Endothelial cell of hepatic sinusoid (primary cell): Measurements from ENCODE around the gene TMEM186.
"Not testable (repeated sequence)": the region's sequence is repeated elsewhere in the genome, so short reads cannot be mapped to it uniquely, and the experiment has no call there.

Experiments
- in situ Hi-C: cut with HindIII; loops from 2 replicates; pipeline ENCODE4 v1.10.0; 2017; ENCODE audit warnings: low sequenced_read_pairs

The TMEM186 gene

GRCh38 chr16:8812162-8812843 lies 14.9 kb upstream of the TMEM186 start:
- in situ Hi-C loops = no loop called here

DNA sequence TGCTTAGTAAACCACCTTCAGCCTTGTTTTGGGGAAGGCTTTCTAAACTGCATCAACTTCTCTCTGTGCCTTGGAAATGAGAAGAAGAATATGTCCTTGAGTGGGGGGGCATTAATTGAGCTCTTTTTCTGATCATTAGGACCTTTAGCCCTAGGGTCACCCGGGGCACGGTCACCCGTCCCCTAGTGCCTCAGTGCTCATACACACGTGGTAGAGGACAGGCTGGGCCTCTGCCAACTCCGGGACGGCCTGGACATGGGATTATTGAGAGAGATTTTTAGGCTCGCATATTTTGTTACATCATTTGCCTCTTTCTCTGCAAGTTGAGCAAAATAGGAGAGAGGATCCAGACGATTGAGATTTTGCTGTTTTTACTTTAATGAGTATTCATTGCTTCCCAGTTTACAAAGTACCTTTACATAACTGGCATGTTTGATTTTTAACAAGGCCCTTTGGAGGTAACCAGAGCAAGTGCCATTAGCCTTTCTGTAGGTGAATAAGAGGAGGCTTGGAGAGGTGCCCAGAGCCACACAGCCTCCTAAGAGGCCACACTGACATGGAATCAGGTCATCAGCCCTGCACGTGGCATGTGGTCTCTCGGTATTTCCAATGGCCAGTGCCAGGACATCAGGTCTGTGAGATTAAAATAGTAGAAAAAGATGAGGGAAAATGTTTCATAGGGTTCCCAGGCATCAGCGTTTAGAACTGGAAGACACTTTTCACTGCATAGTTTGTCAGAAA lies 11.3 kb upstream of the TMEM186 start:
- in situ Hi-C loops = no loop called here

DNA sequence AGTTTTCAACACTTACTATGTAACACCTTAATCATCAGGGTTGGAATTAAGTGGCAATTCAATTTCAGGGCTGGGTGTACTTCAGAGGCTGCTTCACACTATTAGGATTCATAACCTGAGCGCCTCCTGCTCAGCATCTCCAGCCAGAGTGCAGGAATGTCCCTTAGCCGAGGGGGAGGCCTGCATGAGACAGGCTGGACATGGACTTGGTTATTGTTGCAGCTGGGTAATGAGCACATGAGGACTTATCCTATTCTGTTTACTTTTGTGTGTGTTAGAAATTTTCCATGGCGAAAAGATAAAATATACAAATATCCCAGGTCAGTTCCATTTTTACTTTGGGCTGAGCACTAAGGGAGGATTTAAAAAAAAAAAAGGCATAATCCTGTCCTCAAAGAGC lies 10.6 kb upstream of the TMEM186 start:
- in situ Hi-C loops = no loop called here

GRCh38 chr16:8807189-8807588 lies 9.8 kb upstream of the TMEM186 start:
- in situ Hi-C loops = no loop called here

DNA sequence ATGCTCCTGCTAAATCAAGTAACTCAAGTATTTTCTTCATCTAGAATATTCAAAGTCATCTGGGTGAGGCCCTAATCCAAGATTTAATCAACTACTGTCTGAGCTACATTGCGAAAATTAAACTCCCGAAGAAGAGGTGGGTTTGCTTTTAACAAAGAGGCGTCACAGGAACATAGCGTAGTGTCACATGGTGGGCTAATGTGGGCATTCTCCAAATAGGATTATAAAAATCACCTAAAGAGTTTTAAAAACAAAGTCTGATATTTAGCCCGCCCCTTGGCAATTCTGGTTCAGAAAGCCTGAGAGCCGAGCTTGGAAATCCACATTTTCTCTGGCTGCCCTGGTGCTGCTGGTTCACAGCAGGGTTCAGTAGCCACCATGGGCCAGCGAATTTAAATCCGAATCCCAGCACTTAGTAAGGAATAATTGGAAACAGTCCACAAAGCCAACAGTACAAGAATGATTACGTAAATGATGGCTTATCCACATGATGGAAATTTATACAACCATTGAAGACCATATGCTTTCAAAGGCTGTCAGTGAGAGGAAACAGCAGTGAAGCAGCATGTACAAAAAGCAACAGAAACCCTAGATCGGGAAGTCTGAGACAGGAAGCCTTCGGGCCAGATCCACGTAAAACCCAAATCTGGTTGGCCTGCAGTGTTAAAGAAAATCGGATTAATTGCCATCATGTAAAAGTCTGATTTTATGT lies 9.0 kb upstream of the TMEM186 start:
- in situ Hi-C loops = no loop called here

- in situ Hi-C loops = loop anchor here (5.0 kb wide), 1 partner anchor 88 kb away; no protein-coding TSS in a partner anchor
Observed at GRCh38 chr16:8804313-8804712, 6.9 kb upstream of the TMEM186 start.

DNA sequence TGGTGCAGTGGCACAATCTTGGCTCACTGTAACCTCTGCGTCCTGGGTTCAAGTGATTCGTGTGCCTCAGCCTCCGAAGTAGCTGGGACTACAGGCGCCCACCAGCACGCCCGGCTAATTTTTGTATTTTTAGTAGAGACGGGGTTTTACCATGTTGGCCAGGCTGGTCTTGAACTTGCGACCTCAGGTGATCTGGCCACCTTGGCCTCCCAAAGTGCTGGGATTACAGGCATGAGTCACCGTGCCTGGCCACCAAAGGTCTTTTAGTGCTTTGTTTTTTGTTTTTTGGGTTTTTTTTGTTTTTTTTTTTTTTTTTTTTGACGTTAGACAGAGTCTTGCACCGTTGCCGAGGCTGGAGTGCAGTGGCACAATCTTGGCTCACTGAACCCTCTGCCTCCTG lies 6.3 kb upstream of the TMEM186 start:
- in situ Hi-C loops = loop anchor here (5.0 kb wide), 1 partner anchor 89 kb away; no protein-coding TSS in a partner anchor

- in situ Hi-C loops = loop anchor here (5.0 kb wide), 1 partner anchor 91 kb away; no protein-coding TSS in a partner anchor
Observed at GRCh38 chr16:8801701-8802100, 4.3 kb upstream of the TMEM186 start.

- in situ Hi-C loops = no loop called here
Observed at GRCh38 chr16:8798535-8799157, 1.2 kb upstream of the TMEM186 start.

DNA sequence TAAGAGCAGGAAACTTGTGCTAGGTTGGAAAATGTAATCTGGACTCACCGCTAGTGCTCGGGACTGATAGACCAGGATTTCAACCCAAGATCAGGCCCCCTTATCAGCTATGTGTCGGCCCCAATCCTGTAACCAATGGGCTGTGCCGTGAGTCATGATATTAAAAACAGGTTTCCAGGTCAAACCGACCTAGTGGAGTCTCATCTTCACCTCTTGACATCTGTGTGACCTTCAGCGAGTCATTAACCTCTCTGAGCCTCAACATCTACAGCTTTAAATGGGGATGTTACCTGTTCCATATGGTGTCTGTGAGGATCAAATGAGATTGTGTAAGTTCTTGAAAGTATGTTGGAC lies 712 bp upstream of the TMEM186 start:
- in situ Hi-C loops = no loop called here

DNA sequence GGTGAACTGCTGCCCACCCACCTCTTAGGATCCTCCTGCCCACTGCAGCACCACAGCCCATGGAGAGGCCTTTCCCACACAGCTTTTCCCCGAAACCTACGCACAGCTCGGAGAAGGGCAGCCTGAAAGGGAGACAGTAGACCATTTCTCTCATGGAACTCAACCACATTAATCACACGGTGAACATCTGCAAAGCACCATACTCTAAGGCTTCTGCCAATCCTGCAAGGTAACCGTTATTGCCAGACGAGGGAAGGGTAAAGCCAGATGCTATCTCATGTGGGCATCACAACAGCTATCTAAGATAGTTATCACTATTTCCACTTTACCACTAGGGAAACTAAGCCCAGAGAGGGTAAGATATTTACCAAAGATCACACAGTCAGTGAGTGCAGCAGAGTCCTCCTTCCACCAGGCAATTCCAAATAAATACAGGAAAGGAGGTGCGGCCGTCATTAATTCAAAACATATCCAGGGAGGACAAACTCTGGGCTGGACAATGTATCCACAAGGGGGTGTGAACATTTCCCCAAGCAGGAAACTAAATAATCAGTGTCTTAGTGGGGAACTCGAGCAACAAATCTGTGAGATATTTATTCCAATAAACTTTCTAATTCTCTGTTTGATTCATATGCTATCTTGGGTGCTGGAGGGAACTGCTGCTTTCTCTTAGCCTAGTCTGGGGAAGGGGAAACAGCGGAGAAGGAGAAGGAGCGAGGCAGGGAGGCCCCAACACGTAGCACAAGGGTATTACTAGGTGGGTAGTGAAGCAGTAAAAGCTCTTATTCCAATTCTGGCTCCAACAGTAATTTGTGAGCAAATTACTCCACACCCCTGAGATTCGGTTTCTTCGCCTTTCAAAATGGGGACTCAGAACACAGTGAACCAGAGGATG lies 723 bp downstream of the TMEM186 start:
- in situ Hi-C loops = no loop called here

DNA sequence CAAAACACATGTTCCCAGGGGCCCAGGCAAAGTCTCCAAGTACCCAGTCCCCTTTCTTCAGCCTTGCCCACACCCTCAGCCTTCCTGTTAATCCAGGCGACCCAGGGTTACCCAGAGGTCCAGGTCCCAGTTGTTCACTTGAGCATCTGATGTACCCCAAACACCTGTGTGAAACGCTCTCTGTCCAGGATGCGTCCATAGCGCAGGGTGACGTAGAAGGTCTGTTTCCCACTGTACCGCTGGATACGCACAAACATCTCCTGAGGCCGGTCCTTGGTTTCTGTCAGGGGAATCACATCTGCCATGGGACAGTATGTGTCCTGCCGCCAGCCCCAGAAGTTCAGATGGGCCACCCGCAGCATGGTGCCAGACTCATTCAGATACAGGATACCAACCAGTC lies 1.6 kb downstream of the TMEM186 start:
- in situ Hi-C loops = no loop called here

- in situ Hi-C loops = no loop called here
Observed at GRCh38 chr16:8795091-8795490, 2.3 kb downstream of the TMEM186 start.

DNA sequence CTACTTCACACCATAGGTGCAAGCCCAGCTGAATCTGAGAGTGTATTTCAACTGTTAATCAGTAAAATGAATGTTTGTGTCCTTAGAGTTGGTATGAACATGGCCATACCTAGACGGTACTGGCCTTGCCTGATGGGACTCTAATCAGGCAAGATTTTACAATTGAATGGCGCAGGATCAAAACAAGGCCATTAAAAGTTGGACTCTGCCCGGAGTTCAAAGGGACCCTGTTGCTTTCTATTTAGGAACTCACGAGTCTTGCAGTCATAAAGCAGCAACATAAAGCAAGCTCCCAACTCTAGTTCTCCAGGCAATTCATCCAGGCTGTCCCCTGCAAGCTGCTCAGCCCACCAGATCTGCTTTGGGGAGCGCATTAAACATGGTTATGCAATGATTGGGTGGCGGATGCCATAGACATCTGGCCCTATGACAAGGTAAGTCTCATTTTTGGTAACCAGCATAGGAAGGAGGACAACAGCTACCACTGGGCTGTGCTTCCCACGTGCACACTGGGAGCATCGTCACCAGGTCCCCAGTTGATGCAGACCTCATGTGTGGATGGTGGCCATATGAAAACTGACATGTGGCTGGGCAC lies 8.8 kb downstream of the TMEM186 start:
- in situ Hi-C loops = no loop called here

- in situ Hi-C loops = not testable (repeated sequence)
Observed at GRCh38 chr16:8786316-8786715, 11.1 kb downstream of the TMEM186 start.

GRCh38 chr16:8785408-8785807 lies 12.0 kb downstream of the TMEM186 start:
- in situ Hi-C loops = no loop called here

- in situ Hi-C loops = no loop called here
Observed at GRCh38 chr16:8782673-8783072, 14.8 kb downstream of the TMEM186 start.

DNA sequence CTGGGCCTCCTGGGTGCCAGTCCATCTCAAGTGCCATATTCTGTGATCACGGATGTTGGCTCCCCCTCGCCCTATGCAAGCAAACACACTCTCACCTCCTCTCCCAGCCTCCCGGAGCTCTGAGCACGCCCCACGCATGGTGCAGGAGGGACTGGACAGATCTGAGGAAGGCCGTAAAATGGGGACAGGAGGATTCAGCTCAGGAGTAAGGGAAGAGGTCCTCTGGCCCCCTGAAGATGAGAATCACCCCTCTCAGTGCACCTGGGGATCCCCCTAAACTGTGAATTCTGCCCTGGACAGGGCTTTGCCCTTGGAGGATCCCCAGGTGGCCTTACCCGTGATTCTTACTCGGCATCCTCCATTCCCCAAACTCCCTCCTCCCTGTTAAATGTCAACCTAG lies 15.6 kb downstream of the TMEM186 start:
- in situ Hi-C loops = no loop called here

GRCh38 chr16:8777217-8777616 lies 20.2 kb downstream of the TMEM186 start:
- in situ Hi-C loops = no loop called here

- in situ Hi-C loops = no loop called here
Observed at GRCh38 chr16:8776129-8776584, 21.3 kb downstream of the TMEM186 start.
